ENCODE measurements around the gene RPLP2.

RPLP2 gene

DNA sequence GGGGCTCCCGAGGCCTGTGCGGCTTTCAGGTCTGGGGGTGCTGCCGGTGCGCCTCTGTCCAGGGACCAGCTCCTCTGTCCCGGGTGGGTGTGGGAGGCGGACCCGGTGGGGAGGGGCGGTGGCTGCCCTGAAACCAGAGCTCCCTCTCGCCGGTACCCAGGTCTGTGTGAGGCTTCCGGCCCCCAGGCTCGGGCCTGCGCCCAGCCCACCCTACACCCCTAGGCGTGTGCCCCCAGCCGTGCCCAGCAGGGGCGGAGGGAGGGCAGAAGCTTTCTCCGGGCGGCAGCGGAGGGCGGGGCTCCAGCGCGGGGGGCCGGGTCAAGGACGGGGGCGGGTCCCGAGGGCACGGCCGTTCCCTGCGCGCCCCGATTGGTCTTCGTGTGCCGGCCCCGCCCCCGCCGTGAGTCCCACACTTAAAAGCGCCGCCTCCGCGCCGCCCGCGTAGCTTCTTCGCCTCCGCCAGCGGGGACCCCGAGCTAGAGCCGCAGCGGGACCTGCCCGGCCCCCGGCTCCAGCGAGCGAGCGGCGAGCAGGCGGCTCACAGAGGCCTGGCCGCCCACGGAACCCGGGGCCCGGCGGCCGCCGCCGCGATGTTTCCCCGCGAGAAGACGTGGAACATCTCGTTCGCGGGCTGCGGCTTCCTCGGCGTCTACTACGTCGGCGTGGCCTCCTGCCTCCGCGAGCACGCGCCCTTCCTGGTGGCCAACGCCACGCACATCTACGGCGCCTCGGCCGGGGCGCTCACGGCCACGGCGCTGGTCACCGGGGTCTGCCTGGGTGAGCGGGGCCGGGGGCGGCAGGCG, 9.6 kb downstream of the RPLP2 start:
- H3K36me3 ChIP-seq (ENCODE audit: control insufficient read depth, insufficient read depth, low read length): no peaks in the 10 kb centered on the region
- peaks cover 4% of the 10 kb centered on the region for H3K4me1 ChIP-seq (ENCODE audit: control insufficient read depth, low read depth, low read length)
- H3K4ac ChIP-seq (ENCODE audit: low read depth, low read length): peak overlapping the region; percentile 65
- no peak overlapping the region for H3K23ac ChIP-seq (ENCODE audit: low read length)
- no peak overlapping the region for H2BK120ac ChIP-seq (ENCODE audit: low read depth, low read length)
- H2AK5ac ChIP-seq (ENCODE audit: low read length): no peak overlapping the region
- peak overlapping the region; percentile 73 for H3K4me3 ChIP-seq (ENCODE audit: low read length)
- H4K5ac ChIP-seq (ENCODE audit: low read length): no peak overlapping the region
- H3K27me3 ChIP-seq (ENCODE audit: insufficient read depth, low read length, poor library complexity): no peaks in the 10 kb centered on the region
- H3K4me2 ChIP-seq (ENCODE audit: low read length): peak overlapping the region; percentile 89
- no peak overlapping the region for H4K8ac ChIP-seq (ENCODE audit: low read depth, low read length)
- peak overlapping the region; percentile 14 for H3K27ac ChIP-seq (ENCODE audit: low read depth, low read length)
- peak overlapping the region; percentile 51 for H3K18ac ChIP-seq (ENCODE audit: low read length)
- peak; percentile 90 for DNase-seq
- no peaks in the 10 kb centered on the region for H3K79me2 ChIP-seq (ENCODE audit: control insufficient read depth, insufficient read depth, low read length)
- H3K56ac ChIP-seq (ENCODE audit: low read length): peak overlapping the region; percentile 92
- H3K79me1 ChIP-seq (ENCODE audit: low read length): peaks cover 4% of the 10 kb centered on the region
- H3K9ac ChIP-seq (ENCODE audit: low read length): peak overlapping the region; percentile 86
- no peak overlapping the region for H2BK5ac ChIP-seq (ENCODE audit: low read length)
- H2BK15ac ChIP-seq (replicated peaks; ENCODE audit: low read depth): no peak overlapping the region
- WGBS (ENCODE audit: extremely low coverage, insufficient coverage, low lambda C conversion rate): no CpG with 5 or more reads among the region's 96 CpGs

DNA sequence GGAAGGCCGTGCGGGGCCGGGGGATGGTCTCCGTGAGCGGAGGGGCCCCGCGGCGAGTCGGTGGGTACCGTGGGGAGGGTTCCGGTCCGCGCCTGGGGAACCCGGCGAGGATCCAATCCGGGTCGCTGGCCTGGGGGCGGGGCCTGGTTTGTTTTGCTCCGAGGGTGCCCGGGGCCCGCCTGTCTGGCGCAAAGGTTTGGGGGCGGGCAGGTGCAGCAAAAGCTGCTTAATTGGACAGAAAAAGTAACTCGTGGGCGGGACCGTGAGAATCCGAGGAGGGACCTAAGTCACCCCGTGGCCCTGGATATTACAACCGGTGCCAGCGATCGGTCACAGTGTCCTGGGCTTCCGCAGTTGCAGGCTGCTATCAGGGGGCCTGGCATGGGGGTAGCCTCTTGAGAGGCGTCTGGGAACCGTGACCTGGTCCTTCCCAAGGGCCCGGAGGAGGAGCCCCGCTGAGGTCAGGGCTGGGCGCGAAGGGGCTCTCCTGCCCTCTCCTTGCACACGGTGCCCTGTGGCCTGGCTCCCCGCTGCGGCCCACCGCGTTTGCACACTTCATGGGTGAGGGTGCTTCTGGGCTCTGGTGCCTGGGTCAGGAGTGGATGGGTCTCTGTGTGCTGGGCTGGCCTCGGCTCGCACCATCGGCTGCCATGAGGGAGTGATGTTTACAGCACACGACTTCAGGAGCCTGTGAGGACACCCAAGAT, 10.3 kb downstream of the RPLP2 start:
- Histone ChIP-seq H3K27ac (ENCODE audit: low read depth, low read length) (no peak overlapping the region), H3K79me1 (ENCODE audit: low read length) (peaks cover 4% of the 10 kb centered on the region), H3K4me2 (ENCODE audit: low read length) (peak overlapping the region; percentile 48), H3K9ac (ENCODE audit: low read length) (peak overlapping the region; percentile 86), H3K56ac (ENCODE audit: low read length) (peak overlapping the region; percentile 92), H4K5ac (ENCODE audit: low read length) (no peak overlapping the region), H3K4ac (ENCODE audit: low read depth, low read length) (no peak overlapping the region), H3K4me1 (ENCODE audit: control insufficient read depth, low read depth, low read length) (peaks cover 4% of the 10 kb centered on the region), H3K36me3 (ENCODE audit: control insufficient read depth, insufficient read depth, low read length) (no peaks in the 10 kb centered on the region), H3K27me3 (ENCODE audit: insufficient read depth, low read length, poor library complexity) (no peaks in the 10 kb centered on the region), H4K8ac (ENCODE audit: low read depth, low read length) (no peak overlapping the region), H3K23ac (ENCODE audit: low read length) (no peak overlapping the region), H3K79me2 (ENCODE audit: control insufficient read depth, insufficient read depth, low read length) (no peaks in the 10 kb centered on the region), H2BK120ac (ENCODE audit: low read depth, low read length) (no peak overlapping the region), H3K18ac (ENCODE audit: low read length) (peak overlapping the region; percentile 51), H3K4me3 (ENCODE audit: low read length) (peak overlapping the region; percentile 73), H2BK5ac (ENCODE audit: low read length) (no peak overlapping the region), H2AK5ac (ENCODE audit: low read length) (no peak overlapping the region), H2BK15ac (replicated peaks; ENCODE audit: low read depth) (no peak overlapping the region)
- WGBS (ENCODE audit: extremely low coverage, insufficient coverage, low lambda C conversion rate): no CpG with 5 or more reads among the region's 47 CpGs
- peak; percentile 85 for DNase-seq

DNA sequence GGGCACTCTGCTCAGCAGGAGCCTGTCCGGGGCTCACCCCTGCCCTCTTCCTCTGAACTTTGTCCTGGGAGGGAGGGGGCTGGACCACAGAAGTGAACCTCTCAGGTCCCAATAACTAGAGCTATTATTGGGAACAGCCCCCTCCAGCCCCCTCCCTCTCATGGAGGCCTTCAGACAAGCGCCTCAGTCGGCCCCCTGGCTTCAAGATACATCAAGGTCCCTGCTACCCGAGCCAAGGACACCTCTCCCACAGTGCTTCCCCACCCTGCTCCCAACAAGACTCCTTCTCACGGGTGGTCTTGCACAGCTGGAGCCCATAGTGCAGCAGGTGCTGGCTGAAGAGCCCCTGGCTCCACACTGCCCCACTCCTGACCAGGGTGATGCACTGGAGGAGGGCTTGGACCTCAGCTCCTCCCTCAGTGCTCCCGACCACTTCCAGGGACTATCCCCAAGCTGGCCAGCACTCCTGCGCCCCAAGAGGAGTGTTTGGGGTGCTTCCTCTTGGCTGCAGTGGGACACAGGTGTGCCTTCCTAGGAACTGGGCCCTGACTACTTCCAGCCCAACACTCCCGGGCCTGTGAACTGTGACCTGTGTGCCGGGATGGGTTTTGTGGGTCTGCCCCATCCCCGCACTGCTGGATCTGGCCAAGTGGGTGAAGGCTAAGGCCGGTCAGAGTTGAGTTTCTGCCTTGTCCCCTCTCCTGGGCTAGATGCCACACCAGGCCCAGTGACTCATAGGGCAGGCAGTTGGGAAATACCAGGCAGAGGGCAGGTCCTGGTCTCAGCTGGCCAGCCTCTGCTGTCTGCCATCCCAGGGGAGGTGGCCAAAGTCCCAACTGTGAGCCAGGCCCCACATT, 11.1 kb downstream of the RPLP2 start:
- no peak for DNase-seq
- no peak overlapping the region for H2AK5ac ChIP-seq (ENCODE audit: low read length)
- no peak overlapping the region for H3K9ac ChIP-seq (ENCODE audit: low read length)
- no peak overlapping the region for H4K8ac ChIP-seq (ENCODE audit: low read depth, low read length)
- H3K4me1 ChIP-seq (ENCODE audit: control insufficient read depth, low read depth, low read length): peaks cover 4% of the 10 kb centered on the region
- H3K27me3 ChIP-seq (ENCODE audit: insufficient read depth, low read length, poor library complexity): no peaks in the 10 kb centered on the region
- H3K23ac ChIP-seq (ENCODE audit: low read length): no peak overlapping the region
- no peaks in the 10 kb centered on the region for H3K79me2 ChIP-seq (ENCODE audit: control insufficient read depth, insufficient read depth, low read length)
- no peak overlapping the region for H2BK15ac ChIP-seq (replicated peaks; ENCODE audit: low read depth)
- no peak overlapping the region for H2BK120ac ChIP-seq (ENCODE audit: low read depth, low read length)
- no peak overlapping the region for H2BK5ac ChIP-seq (ENCODE audit: low read length)
- no peak overlapping the region for H3K4ac ChIP-seq (ENCODE audit: low read depth, low read length)
- no peak overlapping the region for H3K4me3 ChIP-seq (ENCODE audit: low read length)
- H3K4me2 ChIP-seq (ENCODE audit: low read length): no peak overlapping the region
- H3K18ac ChIP-seq (ENCODE audit: low read length): no peak overlapping the region
- peaks cover 4% of the 10 kb centered on the region for H3K79me1 ChIP-seq (ENCODE audit: low read length)
- no CpG with 5 or more reads among the region's 11 CpGs for WGBS (ENCODE audit: extremely low coverage, insufficient coverage, low lambda C conversion rate)
- H4K5ac ChIP-seq (ENCODE audit: low read length): no peak overlapping the region
- no peak overlapping the region for H3K56ac ChIP-seq (ENCODE audit: low read length)
- H3K27ac ChIP-seq (ENCODE audit: low read depth, low read length): no peak overlapping the region
- H3K36me3 ChIP-seq (ENCODE audit: control insufficient read depth, insufficient read depth, low read length): no peaks in the 10 kb centered on the region

DNA sequence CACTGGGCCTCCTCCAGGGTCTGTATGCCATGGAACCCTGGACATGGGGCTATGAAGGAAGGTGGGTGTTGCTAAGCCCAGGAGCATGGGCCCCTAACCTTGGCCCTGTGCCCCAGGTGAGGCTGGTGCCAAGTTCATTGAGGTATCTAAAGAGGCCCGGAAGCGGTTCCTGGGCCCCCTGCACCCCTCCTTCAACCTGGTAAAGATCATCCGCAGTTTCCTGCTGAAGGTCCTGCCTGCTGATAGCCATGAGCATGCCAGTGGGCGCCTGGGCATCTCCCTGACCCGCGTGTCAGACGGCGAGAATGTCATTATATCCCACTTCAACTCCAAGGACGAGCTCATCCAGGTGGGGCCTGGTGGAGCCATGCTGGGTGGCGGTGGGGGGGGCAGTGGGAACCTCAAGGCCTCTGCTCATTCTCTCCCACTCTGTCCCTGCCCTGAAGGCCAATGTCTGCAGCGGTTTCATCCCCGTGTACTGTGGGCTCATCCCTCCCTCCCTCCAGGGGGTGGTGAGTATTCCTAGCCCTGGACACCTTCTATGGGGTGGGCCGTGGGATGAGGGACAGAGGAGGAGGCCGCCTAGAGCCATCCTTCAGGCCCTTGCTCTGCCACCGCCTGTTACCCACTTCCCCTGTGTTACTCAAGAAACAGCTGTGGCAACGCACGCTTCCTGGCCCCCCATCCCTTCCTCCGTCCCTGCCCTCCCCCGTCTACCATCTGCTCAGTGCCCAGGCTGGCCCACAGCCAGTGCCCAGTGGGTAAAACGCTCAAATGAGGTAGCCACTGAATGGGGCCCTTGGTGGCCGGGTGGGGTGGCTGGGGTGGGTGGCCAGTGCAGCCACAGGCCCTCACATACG, 12.0 kb downstream of the RPLP2 start:
- Histone ChIP-seq H3K4me2 (ENCODE audit: low read length) (no peak overlapping the region), H3K23ac (ENCODE audit: low read length) (no peak overlapping the region), H3K36me3 (ENCODE audit: control insufficient read depth, insufficient read depth, low read length) (no peaks in the 10 kb centered on the region), H3K56ac (ENCODE audit: low read length) (no peak overlapping the region), H4K8ac (ENCODE audit: low read depth, low read length) (no peak overlapping the region), H3K4me1 (ENCODE audit: control insufficient read depth, low read depth, low read length) (peaks cover 4% of the 10 kb centered on the region), H2BK120ac (ENCODE audit: low read depth, low read length) (no peak overlapping the region), H3K18ac (ENCODE audit: low read length) (no peak overlapping the region), H3K9ac (ENCODE audit: low read length) (no peak overlapping the region), H2AK5ac (ENCODE audit: low read length) (no peak overlapping the region), H2BK5ac (ENCODE audit: low read length) (no peak overlapping the region), H3K4ac (ENCODE audit: low read depth, low read length) (no peak overlapping the region), H4K5ac (ENCODE audit: low read length) (no peak overlapping the region), H2BK15ac (replicated peaks; ENCODE audit: low read depth) (no peak overlapping the region), H3K27me3 (ENCODE audit: insufficient read depth, low read length, poor library complexity) (no peaks in the 10 kb centered on the region), H3K4me3 (ENCODE audit: low read length) (no peak overlapping the region), H3K79me1 (ENCODE audit: low read length) (peaks cover 4% of the 10 kb centered on the region), H3K79me2 (ENCODE audit: control insufficient read depth, insufficient read depth, low read length) (no peaks in the 10 kb centered on the region), H3K27ac (ENCODE audit: low read depth, low read length) (no peak overlapping the region)
- DNase-seq: no peak
- WGBS (ENCODE audit: extremely low coverage, insufficient coverage, low lambda C conversion rate): no CpG with 5 or more reads among the region's 22 CpGs

Measured in mesendoderm (in vitro differentiated cells).